ENCODE data around the gene ARHGAP24.

DNA sequence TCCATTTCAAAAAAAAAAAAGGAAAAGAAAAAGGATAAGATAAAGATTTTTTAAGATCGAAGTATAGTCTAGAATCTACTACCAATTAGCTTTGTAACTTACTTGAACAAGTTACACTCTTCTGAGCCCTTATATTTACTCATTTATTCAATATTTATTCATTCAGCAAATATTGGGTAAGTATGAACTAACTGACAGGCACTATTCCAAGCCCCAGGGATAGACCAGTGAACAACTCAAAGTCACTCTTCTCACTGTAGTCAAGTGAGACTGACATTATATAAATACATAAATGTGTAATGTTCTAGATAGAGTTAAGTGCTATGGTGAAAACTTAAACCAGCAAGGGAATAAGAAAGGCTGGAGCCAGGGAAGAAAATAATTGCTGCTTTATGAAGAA is 131.6 kb downstream of the ARHGAP24 start:
- no peak for TF ChIP-seq CTCF (IDR thresholded peaks at IDR 0.05; ENCODE audit: low read depth, low read length, missing input control)
- no peak for TF ChIP-seq JUND (IDR thresholded peaks at IDR 0.05)
- TF ChIP-seq TAF1 (conservative IDR thresholded peaks at IDR 0.05), result no peak
- TF ChIP-seq REST (IDR thresholded peaks at IDR 0.05), result no peak
- TF ChIP-seq HNF4G (IDR thresholded peaks at IDR 0.05), result no peak

Measured in liver (tissue), 3 donors.